ENCODE results near the gene LRRC27. TPM values are rescaled to one million over a fixed set of nuclear protein-coding genes. Genes with fewer than 3 reads are reported as not detected.
"Not testable (repeated sequence)": the region's sequence is repeated elsewhere in the genome, so short reads cannot be mapped to it uniquely, and the experiment has no call there.

LRRC27 gene
- total RNA-seq, 2 experiments from 2014 or later = 3.3 to 3.8 TPM

DNA sequence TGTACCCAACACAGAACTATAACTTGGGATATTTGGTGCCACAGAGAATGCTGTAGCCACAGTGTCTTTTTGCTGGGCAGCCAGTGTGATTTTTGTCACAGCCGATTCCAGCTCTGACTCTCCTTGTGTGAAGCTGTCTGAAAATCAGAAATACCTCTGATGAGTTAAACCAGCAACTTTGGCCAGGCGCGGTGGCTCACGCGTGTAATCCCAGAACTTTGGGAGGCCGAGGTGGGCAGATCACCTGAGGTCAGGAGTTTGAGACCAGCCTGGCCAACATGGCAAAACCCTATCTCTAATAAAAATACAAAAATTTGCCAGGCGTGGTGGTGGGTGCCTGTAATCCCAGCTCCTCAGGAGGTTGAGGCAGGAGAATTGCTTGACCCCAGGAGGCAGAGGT, 5.9 kb downstream of the LRRC27 start:
- Mint-ChIP-seq H3K4me3 (peak overlapping the region; percentile 66), H3K4me1 (ENCODE audit: low read depth) (peaks cover 33% of the 10 kb centered on the region)
- POLR2A ChIA-PET; ATAC-seq; DNase-seq; H3K27me3 Mint-ChIP-seq (ENCODE audit: low read depth); H3K27ac Mint-ChIP-seq; H3K9me3 Mint-ChIP-seq (ENCODE audit: insufficient read depth); CTCF ChIA-PET; H3K36me3 Mint-ChIP-seq (ENCODE audit: low read depth): not testable (repeated sequence)

DNA sequence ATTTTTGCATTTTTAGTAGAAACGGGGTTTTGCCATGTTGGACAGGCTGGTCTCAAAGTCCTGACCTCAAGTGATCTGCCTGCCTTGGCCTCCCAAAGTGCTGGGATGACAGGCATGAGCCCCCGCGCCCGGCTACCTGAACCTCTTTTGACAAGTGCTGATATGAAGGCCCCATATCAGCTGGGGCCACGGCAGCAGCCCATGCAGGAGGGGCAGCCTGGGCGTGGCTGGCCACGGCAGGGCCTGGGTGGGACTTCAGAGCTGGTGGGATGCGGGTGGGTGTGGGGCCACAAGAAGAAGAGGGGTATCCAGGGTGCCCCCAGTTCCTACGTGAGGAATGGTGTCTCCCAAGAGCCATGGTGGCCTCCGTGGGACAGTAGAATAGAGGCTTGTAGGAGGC, 6.9 kb downstream of the LRRC27 start:
- POLR2A ChIA-PET = no interaction called here
- no peaks in the 10 kb centered on the region for H3K9me3 Mint-ChIP-seq (ENCODE audit: insufficient read depth)
- H3K27me3 Mint-ChIP-seq (ENCODE audit: low read depth) = no peaks in the 10 kb centered on the region
- no peak for DNase-seq
- H3K27ac Mint-ChIP-seq = no peak overlapping the region
- CTCF ChIA-PET = no interaction called here
- peaks cover 25% of the 10 kb centered on the region for H3K4me1 Mint-ChIP-seq (ENCODE audit: low read depth)
- H3K4me3 Mint-ChIP-seq = no peak overlapping the region
- ATAC-seq = no peak
- peaks cover 5% of the 10 kb centered on the region for H3K36me3 Mint-ChIP-seq (ENCODE audit: low read depth)

DNA sequence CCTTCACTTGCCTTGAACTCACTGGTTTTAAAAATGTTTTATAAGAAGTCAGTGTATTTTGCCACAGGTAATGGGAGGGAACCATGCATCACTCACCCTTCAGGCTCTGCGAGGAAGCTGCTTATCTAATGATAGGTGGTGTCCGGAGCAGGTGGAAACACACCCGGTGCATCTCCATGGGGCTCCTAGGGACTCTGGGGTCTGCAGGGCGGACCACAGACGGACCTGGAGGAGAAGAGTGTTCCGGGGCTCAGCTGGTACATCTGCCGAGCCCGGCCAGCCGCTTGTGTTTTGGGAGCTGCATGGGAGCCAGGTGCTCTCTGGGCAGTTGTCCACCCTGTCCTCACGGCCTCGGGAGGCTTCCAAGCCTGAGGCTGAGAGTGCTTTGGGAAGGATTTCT, 7.3 kb downstream of the LRRC27 start:
- DNase-seq = no peak
- Mint-ChIP-seq H3K4me1 (ENCODE audit: low read depth) (peaks cover 25% of the 10 kb centered on the region), H3K27me3 (ENCODE audit: low read depth) (no peaks in the 10 kb centered on the region), H3K9me3 (ENCODE audit: insufficient read depth) (no peaks in the 10 kb centered on the region), H3K4me3 (no peak overlapping the region), H3K36me3 (ENCODE audit: low read depth) (peaks cover 5% of the 10 kb centered on the region), H3K27ac (no peak overlapping the region)
- no peak for ATAC-seq
- ChIA-PET CTCF (no interaction called here), POLR2A (no interaction called here)

DNA sequence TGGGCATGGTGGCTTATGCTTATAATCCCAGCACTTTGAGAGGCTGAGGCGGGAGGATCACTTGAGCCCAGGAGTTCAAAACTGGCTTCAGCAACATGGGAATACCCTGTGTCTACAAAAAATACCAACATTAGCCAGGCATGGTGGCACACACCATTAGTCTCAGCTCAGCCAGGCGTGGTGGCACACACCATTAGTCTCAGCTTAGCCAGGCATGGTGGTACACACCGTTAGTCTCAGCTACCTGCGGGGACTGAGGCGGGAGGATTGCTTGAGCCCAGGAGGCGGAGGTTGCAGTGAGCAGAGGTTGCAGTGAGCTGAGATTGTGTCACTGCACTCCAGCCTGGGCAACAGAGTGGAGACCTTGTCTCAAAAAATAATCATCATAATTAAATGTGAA, 9.0 kb downstream of the LRRC27 start:
- ChIA-PET CTCF (no interaction called here), POLR2A (no interaction called here)
- ATAC-seq (no peak), DNase-seq (no peak)
- H3K36me3 Mint-ChIP-seq (ENCODE audit: low read depth) = peaks cover 5% of the 10 kb centered on the region
- no peak overlapping the region for H3K27ac Mint-ChIP-seq
- peaks cover 17% of the 10 kb centered on the region for H3K4me1 Mint-ChIP-seq (ENCODE audit: low read depth)
- no peaks in the 10 kb centered on the region for H3K27me3 Mint-ChIP-seq (ENCODE audit: low read depth)
- H3K9me3 Mint-ChIP-seq (ENCODE audit: insufficient read depth) = no peaks in the 10 kb centered on the region
- H3K4me3 Mint-ChIP-seq = no peak overlapping the region

DNA sequence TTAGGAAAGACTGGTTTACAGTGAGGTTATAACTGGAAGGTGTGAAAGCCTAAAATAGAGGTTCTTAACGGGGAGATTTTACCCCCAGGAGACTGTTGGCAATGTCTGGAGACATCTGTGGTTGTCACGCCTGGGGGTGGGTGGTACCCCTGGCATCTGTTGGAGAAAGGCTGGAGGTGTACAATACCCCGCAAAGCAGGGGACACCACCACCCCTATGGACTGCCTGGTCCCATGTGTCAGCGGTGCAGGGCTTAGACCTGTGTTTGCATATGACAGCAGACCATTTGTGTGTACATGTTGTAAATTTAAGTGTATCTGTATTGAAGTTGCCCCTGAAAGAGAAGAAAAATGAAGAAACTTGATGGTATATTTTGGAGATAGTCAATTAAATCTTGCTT, 9.8 kb downstream of the LRRC27 start:
- Mint-ChIP-seq H3K27ac (no peak overlapping the region), H3K4me1 (ENCODE audit: low read depth) (peaks cover 10% of the 10 kb centered on the region), H3K27me3 (ENCODE audit: low read depth) (no peaks in the 10 kb centered on the region), H3K4me3 (no peak overlapping the region), H3K36me3 (ENCODE audit: low read depth) (peaks cover 5% of the 10 kb centered on the region), H3K9me3 (ENCODE audit: insufficient read depth) (no peaks in the 10 kb centered on the region)
- ATAC-seq = no peak
- no peak for DNase-seq
- ChIA-PET POLR2A (no interaction called here), CTCF (interaction anchor here (1.6 kb wide), 1 partner anchor 19 kb away, joined by 6 read pairs; no protein-coding TSS in a partner anchor)

DNA sequence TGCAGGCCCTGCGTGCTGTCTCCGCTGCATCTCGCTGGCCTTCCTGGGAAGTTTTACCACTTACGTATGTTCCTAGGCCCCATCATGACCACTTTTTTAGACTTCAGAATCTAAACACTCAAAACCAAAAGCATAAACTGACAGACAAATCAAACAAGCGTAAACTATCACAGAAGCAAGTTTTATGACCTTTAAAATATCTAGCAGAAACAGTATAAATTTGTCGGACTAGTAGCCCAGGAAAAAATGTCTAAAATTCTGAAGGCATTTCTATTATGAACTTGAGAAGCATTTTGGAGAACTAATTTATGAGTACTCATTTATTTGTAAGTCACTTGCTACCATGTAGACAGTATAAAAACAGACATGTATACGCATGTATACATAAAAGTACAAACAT, 10.6 kb downstream of the LRRC27 start:
- Mint-ChIP-seq H3K4me3 (no peak overlapping the region), H3K36me3 (ENCODE audit: low read depth) (peaks cover 4% of the 10 kb centered on the region), H3K27ac (no peak overlapping the region), H3K4me1 (ENCODE audit: low read depth) (peaks cover 2% of the 10 kb centered on the region), H3K27me3 (ENCODE audit: low read depth) (no peaks in the 10 kb centered on the region), H3K9me3 (ENCODE audit: insufficient read depth) (no peaks in the 10 kb centered on the region)
- DNase-seq = no peak
- no peak for ATAC-seq
- ChIA-PET CTCF (interaction anchor here (1.6 kb wide), 1 partner anchor 18 kb away, joined by 6 read pairs; no protein-coding TSS in a partner anchor), POLR2A (no interaction called here)

DNA sequence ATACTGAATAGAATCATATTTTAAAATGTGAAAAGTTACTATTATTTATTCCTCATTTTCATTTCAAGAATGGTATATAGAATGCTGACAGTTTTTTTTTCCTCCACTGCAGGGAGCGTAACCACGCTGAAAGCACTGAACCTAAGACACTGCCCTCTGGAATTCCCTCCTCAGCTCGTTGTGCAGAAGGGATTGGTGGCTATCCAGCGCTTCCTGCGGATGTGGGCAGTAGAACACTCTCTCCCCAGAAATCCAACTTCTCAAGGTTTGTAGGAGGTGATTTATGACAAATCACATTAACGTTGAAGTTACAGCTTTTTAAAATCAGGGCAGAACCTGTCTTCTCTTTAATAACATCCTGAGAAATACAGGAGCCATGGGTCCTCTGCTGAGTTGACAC, 12.4 kb downstream of the LRRC27 start:
- H3K4me1 Mint-ChIP-seq (ENCODE audit: low read depth) = no peaks in the 10 kb centered on the region
- H3K9me3 Mint-ChIP-seq (ENCODE audit: insufficient read depth) = no peaks in the 10 kb centered on the region
- no peak for DNase-seq
- POLR2A ChIA-PET = no interaction called here
- H3K27me3 Mint-ChIP-seq (ENCODE audit: low read depth) = no peaks in the 10 kb centered on the region
- CTCF ChIA-PET = no interaction called here
- no peak for ATAC-seq
- peaks cover 3% of the 10 kb centered on the region for H3K36me3 Mint-ChIP-seq (ENCODE audit: low read depth)
- H3K4me3 Mint-ChIP-seq = no peak overlapping the region
- H3K27ac Mint-ChIP-seq = no peak overlapping the region

DNA sequence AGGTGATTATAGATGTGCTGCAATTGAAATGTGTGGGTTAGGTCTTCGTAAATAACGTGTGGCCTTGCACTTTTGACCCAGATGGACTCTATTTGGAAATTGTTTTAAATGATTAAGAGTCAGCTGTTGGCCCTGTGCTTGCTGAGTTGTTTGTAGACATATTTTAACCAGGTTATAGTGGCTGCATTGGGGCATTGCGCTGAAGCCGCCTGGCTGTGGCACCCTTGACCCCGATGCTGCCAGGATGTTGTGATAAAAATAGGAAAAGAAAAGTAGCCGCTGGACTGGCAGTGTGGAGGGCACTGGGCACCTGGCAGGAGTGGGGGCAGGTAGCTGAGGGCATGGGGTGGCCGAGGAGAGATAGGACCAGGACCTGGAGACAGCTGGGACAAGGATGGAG, 13.4 kb downstream of the LRRC27 start:
- H3K27me3 Mint-ChIP-seq (ENCODE audit: low read depth) = no peaks in the 10 kb centered on the region
- DNase-seq = no peak
- no peak overlapping the region for H3K4me3 Mint-ChIP-seq
- no peaks in the 10 kb centered on the region for H3K9me3 Mint-ChIP-seq (ENCODE audit: insufficient read depth)
- H3K36me3 Mint-ChIP-seq (ENCODE audit: low read depth) = peaks cover 3% of the 10 kb centered on the region
- ChIA-PET POLR2A (no interaction called here), CTCF (no interaction called here)
- no peak for ATAC-seq
- H3K27ac Mint-ChIP-seq = no peak overlapping the region
- no peaks in the 10 kb centered on the region for H3K4me1 Mint-ChIP-seq (ENCODE audit: low read depth)

DNA sequence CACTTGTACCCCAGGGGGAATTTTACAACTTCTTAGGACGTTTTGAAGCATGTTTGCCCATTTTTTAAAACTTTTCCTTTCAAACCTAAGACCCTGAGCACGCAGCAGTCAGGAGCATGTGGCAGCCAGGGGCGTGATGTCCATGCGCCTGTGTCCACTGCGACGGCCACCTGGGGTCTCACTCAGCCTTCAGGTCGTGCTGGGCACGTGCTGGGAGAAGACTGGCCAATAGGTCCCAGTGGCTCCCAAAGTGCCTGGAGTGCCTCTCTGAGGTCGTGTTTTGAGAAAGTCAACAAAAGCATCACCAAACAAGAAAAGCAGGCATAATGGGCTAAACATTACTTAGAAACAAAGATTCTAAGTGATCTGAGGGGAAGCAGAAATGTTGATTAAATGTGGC, 14.8 kb downstream of the LRRC27 start:
- H3K27me3 Mint-ChIP-seq (ENCODE audit: low read depth) = no peaks in the 10 kb centered on the region
- CTCF ChIA-PET = no interaction called here
- no peak overlapping the region for H3K4me3 Mint-ChIP-seq
- POLR2A ChIA-PET = no interaction called here
- H3K4me1 Mint-ChIP-seq (ENCODE audit: low read depth) = no peaks in the 10 kb centered on the region
- H3K9me3 Mint-ChIP-seq (ENCODE audit: insufficient read depth) = no peaks in the 10 kb centered on the region
- peak overlapping the region; percentile 1 for H3K27ac Mint-ChIP-seq
- ATAC-seq = no peak
- peaks cover 3% of the 10 kb centered on the region for H3K36me3 Mint-ChIP-seq (ENCODE audit: low read depth)
- no peak for DNase-seq

DNA sequence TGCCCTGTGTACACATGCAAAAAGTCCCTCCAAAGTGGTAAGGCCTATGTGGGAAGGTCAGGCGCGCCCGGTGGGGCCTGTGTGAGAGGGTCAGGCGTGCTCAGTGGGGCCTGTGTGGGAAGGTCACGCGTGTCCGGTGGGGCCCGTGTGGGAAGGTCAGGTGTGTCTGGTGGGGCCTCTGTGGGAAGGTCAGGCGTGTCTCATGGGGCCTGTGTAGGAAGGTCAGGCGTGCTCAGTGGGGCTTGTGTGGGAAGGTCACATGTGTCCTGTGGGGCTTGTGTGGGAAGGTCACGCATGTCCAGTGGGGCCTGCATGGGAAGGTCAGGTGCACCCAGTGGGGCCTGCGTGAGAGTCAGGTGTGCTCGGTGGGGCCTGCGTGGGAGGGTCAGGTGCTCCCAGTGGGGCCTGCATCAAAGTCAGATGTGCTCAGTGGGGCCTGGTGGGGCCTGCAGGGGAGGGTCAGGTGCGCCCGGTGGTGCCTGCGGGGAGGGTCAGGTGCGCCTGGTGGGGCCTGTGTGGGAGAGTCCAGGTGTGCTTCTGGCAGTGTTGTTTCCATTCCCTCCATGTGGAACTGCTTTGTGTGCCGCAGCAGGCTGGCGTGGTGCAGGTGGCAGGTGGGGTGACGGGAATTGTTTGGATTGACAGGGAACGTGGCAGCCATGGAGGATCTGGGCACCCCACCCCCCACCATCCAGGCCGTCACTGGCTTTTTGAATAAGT, 15.4 kb downstream of the LRRC27 start:
- POLR2A ChIA-PET = no interaction called here

DNA sequence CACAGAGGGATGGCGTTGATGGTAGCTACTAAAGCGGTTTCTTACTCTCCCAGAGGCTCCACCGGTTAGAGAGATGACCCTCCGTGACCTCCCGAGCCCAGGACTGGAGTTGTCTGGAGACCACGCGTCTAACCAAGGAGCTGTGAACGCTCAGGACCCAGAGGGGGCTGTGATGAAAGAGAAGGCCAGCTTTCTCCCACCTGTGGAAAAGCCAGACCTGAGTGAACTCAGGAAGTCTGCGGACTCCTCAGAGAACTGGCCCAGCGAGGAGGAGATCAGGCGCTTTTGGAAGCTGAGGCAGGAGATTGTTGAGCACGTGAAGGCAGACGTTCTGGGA, 15.9 kb downstream of the LRRC27 start:
- ChIA-PET POLR2A (no interaction called here), CTCF (no interaction called here)
- DNase-seq (no peak), ATAC-seq (no peak)
- Mint-ChIP-seq H3K4me1 (ENCODE audit: low read depth) (peaks cover 3% of the 10 kb centered on the region), H3K27ac (no peak overlapping the region), H3K4me3 (no peak overlapping the region), H3K9me3 (ENCODE audit: insufficient read depth) (no peaks in the 10 kb centered on the region), H3K36me3 (ENCODE audit: low read depth) (no peaks in the 10 kb centered on the region), H3K27me3 (ENCODE audit: low read depth) (no peaks in the 10 kb centered on the region)

More for the DNA sequence above, 15.4 kb downstream of the LRRC27 start:
- H3K9me3 Mint-ChIP-seq (ENCODE audit: insufficient read depth) = no peaks in the 10 kb centered on the region
- H3K36me3 Mint-ChIP-seq (ENCODE audit: low read depth) = peaks cover 2% of the 10 kb centered on the region
- H3K4me1 Mint-ChIP-seq (ENCODE audit: low read depth) = no peaks in the 10 kb centered on the region
- no peak for ATAC-seq
- CTCF ChIA-PET = no interaction called here
- H3K27ac Mint-ChIP-seq = peak overlapping the region; percentile 1
- no peak for DNase-seq
- H3K4me3 Mint-ChIP-seq = no peak overlapping the region
- no peaks in the 10 kb centered on the region for H3K27me3 Mint-ChIP-seq (ENCODE audit: low read depth)

DNA sequence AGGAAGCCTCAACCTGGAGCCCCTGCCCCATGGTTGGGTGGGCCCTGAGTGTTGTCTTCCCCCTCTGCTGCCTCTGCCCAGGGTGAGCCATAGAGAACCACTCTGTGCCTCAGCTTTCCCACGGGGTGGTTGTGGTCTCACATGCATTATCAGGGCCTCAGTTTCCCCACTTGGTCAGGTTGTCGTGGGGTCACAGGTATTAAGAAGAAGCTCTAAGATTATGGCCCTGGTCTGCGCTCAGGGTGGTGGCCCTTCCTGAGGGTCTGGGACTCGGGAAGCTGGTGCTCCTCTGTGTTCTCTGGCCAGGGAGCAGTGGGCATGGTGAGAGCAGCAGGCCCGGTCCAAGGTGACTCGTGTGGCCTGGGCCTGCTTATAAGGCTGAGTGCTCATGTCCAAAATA, 17.8 kb downstream of the LRRC27 start:
- ATAC-seq = no peak

DNA sequence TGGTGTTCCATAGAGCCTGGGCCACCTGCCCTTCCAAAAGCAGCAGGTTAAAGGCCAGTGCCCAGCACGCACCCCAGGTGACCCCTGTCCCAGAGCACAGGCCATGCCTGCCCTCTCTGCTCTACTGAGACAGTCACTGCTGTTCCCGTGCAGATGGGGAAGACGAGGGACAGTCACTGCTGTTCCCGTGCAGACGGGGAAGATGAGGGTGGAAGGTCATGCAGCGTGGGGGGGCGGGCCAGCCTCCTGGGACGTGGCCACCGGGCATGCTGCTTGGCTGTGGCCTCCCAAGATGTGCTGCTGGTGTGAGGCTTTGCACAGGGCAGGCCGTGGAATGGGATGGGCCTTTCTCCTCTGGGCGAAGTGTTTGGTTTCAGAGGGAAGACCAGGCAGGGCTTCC, 18.4 kb downstream of the LRRC27 start:
- DNase-seq (no peak), ATAC-seq (no peak)
- H3K27me3 Mint-ChIP-seq (ENCODE audit: low read depth) = no peaks in the 10 kb centered on the region
- CTCF ChIA-PET = interaction anchor here (1.0 kb wide), 1 partner anchor 11 kb away, joined by 3 read pairs; no protein-coding TSS in a partner anchor
- peaks cover 3% of the 10 kb centered on the region for H3K4me1 Mint-ChIP-seq (ENCODE audit: low read depth)
- H3K4me3 Mint-ChIP-seq = no peak overlapping the region
- H3K9me3 Mint-ChIP-seq (ENCODE audit: insufficient read depth) = no peaks in the 10 kb centered on the region
- no peak overlapping the region for H3K27ac Mint-ChIP-seq
- H3K36me3 Mint-ChIP-seq (ENCODE audit: low read depth) = no peaks in the 10 kb centered on the region
- POLR2A ChIA-PET = no interaction called here

More for the DNA sequence above, 17.8 kb downstream of the LRRC27 start:
- Mint-ChIP-seq H3K9me3 (ENCODE audit: insufficient read depth) (no peaks in the 10 kb centered on the region), H3K4me3 (no peak overlapping the region), H3K27ac (no peak overlapping the region), H3K4me1 (ENCODE audit: low read depth) (peaks cover 3% of the 10 kb centered on the region), H3K36me3 (ENCODE audit: low read depth) (no peaks in the 10 kb centered on the region), H3K27me3 (ENCODE audit: low read depth) (no peaks in the 10 kb centered on the region)
- POLR2A ChIA-PET = no interaction called here
- CTCF ChIA-PET = interaction anchor here (1.0 kb wide), 1 partner anchor 11 kb away, joined by 3 read pairs; no protein-coding TSS in a partner anchor
- DNase-seq = no peak
